GM10248 (cell line): ENCODE measurements around the gene SLC15A5.

Experiments
- CTCF ChIA-PET: fragments of 300-600 bp; sonication (Branson Sonifier 250); formaldehyde crosslinking; extraction: SDS; loops from one replicate; lab custom pipeline; 2021; ENCODE audit warnings: antibody characterized with exemption; lab: Yijun Ruan, JAX
- POLR2A ChIA-PET: fragments of 350-650 bp; sonication (Branson Sonifier 250); formaldehyde crosslinking; extraction: SDS; loops from one replicate; lab custom pipeline; 2020; ENCODE audit warnings: antibody characterized with exemption; lab: Yijun Ruan, JAX
- DNase-seq: peaks from one replicate; pipeline ENCODE4 v3.0.0; 2012; ENCODE audit errors: extremely low spot score
- CTCF ChIP-seq: IDR thresholded peaks from 2 replicates; pipeline ENCODE4 v1.5.1; 2012; ENCODE audit warnings: mild to moderate bottlenecking, low read depth; ENCODE audit errors: extremely low read depth, missing control alignments, control extremely low read depth

SLC15A5 gene

GRCh38 chr12:16158050-16158449 lies 119.4 kb downstream of the SLC15A5 start:
- no peak for DNase-seq
- ChIA-PET POLR2A (no interaction called here), CTCF (interaction anchor here (1.3 kb wide), 1 partner anchor 9 kb away, joined by 5 read pairs; no protein-coding TSS in a partner anchor)
- no peak for TF ChIP-seq CTCF

- no peak for DNase-seq
- ChIA-PET CTCF (no interaction called here), POLR2A (no interaction called here)
- TF ChIP-seq CTCF = no peak
Measured at GRCh38 chr12:16155938-16156337, 121.5 kb downstream of the SLC15A5 start.

GRCh38 chr12:16154990-16155389 lies 122.5 kb downstream of the SLC15A5 start:
- POLR2A ChIA-PET = no interaction called here
- no peak for DNase-seq
- no peak for TF ChIP-seq CTCF
- CTCF ChIA-PET = interaction anchor here (1.5 kb wide), 1 partner anchor 33 kb away, joined by 3 read pairs; no protein-coding TSS in a partner anchor

- ChIA-PET POLR2A (no interaction called here), CTCF (no interaction called here)
- no peak for DNase-seq
- TF ChIP-seq CTCF = no peak
Measured at GRCh38 chr12:16152885-16153673, 124.4 kb downstream of the SLC15A5 start.

- no peak for DNase-seq
- ChIA-PET POLR2A (no interaction called here), CTCF (no interaction called here)
- no peak for TF ChIP-seq CTCF
Measured at GRCh38 chr12:16150276-16150675, 127.2 kb downstream of the SLC15A5 start.

GRCh38 chr12:16148938-16149337 lies 128.5 kb downstream of the SLC15A5 start:
- ChIA-PET POLR2A (no interaction called here), CTCF (no interaction called here)
- no peak for TF ChIP-seq CTCF
- DNase-seq = no peak
